Transverse colon (tissue), 4 donors: Measurements from ENCODE around the gene TNRC6A. TPM values are rescaled to one million over a fixed set of nuclear protein-coding genes. Genes with fewer than 3 reads are reported as not detected.

Experiments
- DNase-seq: peaks from one replicate; pipeline ENCODE4 v3.0.0-alpha.2; 2019
- H3K27ac ChIP-seq, 4 donors: fragments of 200-600 bp; sonication (generic); 2 replicates each; pipeline ENCODE4 v1.5.1; 2016 to 2018; ENCODE audit warnings: inconsistent platforms in 4 of 4
- H3K27me3 ChIP-seq: fragments of 200-600 bp; sonication (generic); 2 replicates; pipeline ENCODE4 v1.5.1; 2017; ENCODE audit warnings: inconsistent platforms
- H3K36me3 ChIP-seq, 4 donors: fragments of 200-600 bp; sonication (generic); 2 replicates each; pipeline ENCODE4 v1.5.1; 2017 to 2019; ENCODE audit warnings: inconsistent platforms in 4 of 4
- H3K4me1 ChIP-seq, 4 donors: fragments of 200-600 bp; sonication (generic); 2 replicates each; pipeline ENCODE4 v1.5.1; 2017 to 2020; ENCODE audit warnings: inconsistent platforms in 4 of 4
- H3K4me3 ChIP-seq, 4 donors: fragments of 200-600 bp; sonication (generic); 1 replicate in 1 of 4; 2 replicates in 3 of 4; pipeline versions ENCODE4 v1.5.1 to v1.6.1; 2017 to 2019; ENCODE audit warnings: inconsistent platforms in 4 of 4
- H3K9me3 ChIP-seq, 2 donors: fragments of 200-600 bp; sonication (generic); 2 replicates each; pipeline ENCODE4 v1.5.1; 2017 to 2019; ENCODE audit warnings: inconsistent platforms in 2 of 2
- CTCF ChIP-seq, 5 experiments: fragments of 200-600 bp in 3 of 5; fragments of 450-650 bp in 2 of 5; sonication (generic) in 3 of 5; IDR thresholded peaks; 1 replicate in 2 of 5; 2 replicates in 3 of 5; pipeline ENCODE4 v1.5.1; 2016 to 2017; ENCODE audit warnings: antibody characterized with exemption in 5 of 5, inconsistent platforms in 3 of 5, mild to moderate bottlenecking in 2 of 5, moderate library complexity in 1 of 5
- EP300 ChIP-seq: sonication (generic); formaldehyde crosslinking; IDR thresholded peaks from one replicate; pipeline ENCODE4 v1.6.1; 2017; ENCODE audit warnings: antibody characterized with exemption, low read depth
- POLR2A ChIP-seq: fragments of 450-650 bp; IDR thresholded peaks from one replicate; pipeline ENCODE4 v1.6.1; 2016; ENCODE audit warnings: antibody characterized with exemption, mild to moderate bottlenecking, moderate library complexity
- POLR2AphosphoS5 ChIP-seq, 3 donors: sonication (generic); formaldehyde crosslinking; IDR thresholded peaks; one replicate each; pipeline ENCODE4 v1.6.1; 2016; ENCODE audit warnings: antibody characterized with exemption in 3 of 3
- WGBS, 2 donors: methylation state at CpG; one replicate each; pipeline ENCODE4 v1.1.5; 2018; ENCODE audit warnings: low coverage in 1 of 2; 5-methylcytosine and 5-hydroxymethylcytosine counted together
- in situ Hi-C, 4 donors: fragments of 200-750 bp; cut with MboI; loops; one replicate each; pipeline versions ENCODE4 v1.15.0 to v1.15.1; 2017; ENCODE audit warnings: low sequenced_read_pairs in 3 of 4, low pct_ligation_motif_present in 1 of 4, low pct_unique_long_range_greater_than_20kb in 1 of 4
- intact Hi-C: fragments of 100-400 bp; cut with DNase I; formaldehyde crosslinking; loops from one replicate; pipeline ENCODE4 v1.15.1; 2023; ENCODE audit warnings: low total_unique reads
- total RNA-seq, 4 donors: library from RNA; depleted of rRNA; stranded (reverse); fragments of >200 nt; gene quantifications; one replicate each; pipeline ENCODE4 v1.1.0, GENCODE V29; 2016

The TNRC6A gene
- total RNA-seq, 4 donors from 2014 or later = 48.2 to 77.2 (median 54.8) TPM

GRCh38 chr16:24685539-24686432, 43.7 kb upstream of the TNRC6A start:
- no peaks in the 10 kb centered on the region for H3K27me3 ChIP-seq
- intact Hi-C loops (no loop called here), in situ Hi-C loops (no loop called here)
- no peaks in the 10 kb centered on the region for H3K36me3 ChIP-seq
- peak overlapping the region; percentile 37 to 58 (median 49) for H3K27ac ChIP-seq
- H3K4me1 ChIP-seq = peaks cover 0 to 10% (median 5%) of the 10 kb centered on the region in 4 donors
- peak; percentile 55 for DNase-seq
- no peak overlapping the region for H3K4me3 ChIP-seq
- no peaks in the 10 kb centered on the region for H3K9me3 ChIP-seq
- 34% methylated on average over 15 of the region's 15 CpGs; no CpG with 5 or more reads in 1 of the 2 donors for WGBS, 2 donors
- no peak for TF ChIP-seq POLR2AphosphoS5 (IDR thresholded peaks at IDR 0.05)
- no peak for TF ChIP-seq EP300
- no peak for TF ChIP-seq CTCF (IDR thresholded peaks at IDR 0.05)
- no peak for TF ChIP-seq POLR2A

DNA sequence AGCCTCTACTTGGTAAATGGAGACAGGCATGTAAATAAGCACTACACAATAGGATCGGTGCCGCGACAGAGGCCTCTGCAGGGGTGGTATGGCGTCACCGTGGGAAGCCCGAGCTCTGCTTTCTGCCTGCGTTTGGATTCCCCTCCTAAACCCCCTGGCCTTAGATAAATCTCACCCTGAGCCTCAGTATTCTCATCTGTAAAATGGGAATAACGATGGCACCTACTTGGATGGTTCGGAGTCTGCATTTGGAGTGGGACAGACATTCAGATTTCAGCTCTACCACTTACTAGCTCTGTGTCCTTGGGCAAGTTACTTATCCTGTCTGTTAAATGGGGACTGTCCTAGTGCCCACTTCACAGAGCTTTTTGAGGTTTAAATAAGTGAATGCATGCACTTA, 42.8 kb upstream of the TNRC6A start:
- Histone ChIP-seq H3K27ac (peak overlapping the region; percentile 37 to 58 (median 49)), H3K36me3 (no peaks in the 10 kb centered on the region), H3K4me1 (peaks cover 0 to 10% (median 5%) of the 10 kb centered on the region in 4 donors), H3K4me3 (no peak overlapping the region), H3K9me3 (no peaks in the 10 kb centered on the region), H3K27me3 (no peaks in the 10 kb centered on the region)
- no peak for DNase-seq
- in situ Hi-C loops (no loop called here), intact Hi-C loops (no loop called here)
- TF ChIP-seq CTCF (IDR thresholded peaks at IDR 0.05) (no peak), POLR2A (no peak)
- WGBS, 2 donors = 88 to 90% methylated on average over 9 of the region's 9 CpGs

DNA sequence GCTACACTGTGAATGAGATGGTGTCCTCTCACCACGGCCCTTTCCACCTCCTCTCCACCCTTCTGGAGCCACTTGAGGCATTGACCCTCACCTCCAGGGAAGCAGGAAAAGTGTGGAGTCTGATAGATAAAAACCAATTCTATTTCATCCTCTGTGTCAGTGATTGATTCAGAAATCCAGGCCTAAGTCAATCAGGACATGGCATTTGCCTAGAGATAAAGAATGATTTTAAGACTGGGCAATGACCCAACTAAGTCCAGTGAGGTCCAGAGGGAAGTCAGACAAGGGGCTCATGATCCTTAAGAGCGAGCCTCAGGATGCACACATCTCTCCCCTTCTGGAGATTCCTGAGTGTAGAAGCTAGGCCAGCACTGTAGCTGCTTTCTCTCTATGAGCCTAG, 41.1 kb upstream of the TNRC6A start:
- TF ChIP-seq POLR2AphosphoS5 (IDR thresholded peaks at IDR 0.05) = no peak
- no peak for TF ChIP-seq EP300
- TF ChIP-seq POLR2A = no peak
- no peak for TF ChIP-seq CTCF (IDR thresholded peaks at IDR 0.05)
- Histone ChIP-seq H3K9me3 (no peaks in the 10 kb centered on the region), H3K36me3 (no peaks in the 10 kb centered on the region), H3K4me1 (peaks cover 0 to 10% (median 5%) of the 10 kb centered on the region in 4 donors), H3K27ac (no peak overlapping the region), H3K27me3 (no peaks in the 10 kb centered on the region), H3K4me3 (no peak overlapping the region)
- in situ Hi-C loops = no loop called here
- WGBS, 2 donors = 90 to 100% methylated on average over 1 to 2 of the region's 2 CpGs
- intact Hi-C loops = no loop called here
- no peak for DNase-seq

- in situ Hi-C loops = no loop called here
- no peak for TF ChIP-seq EP300
- no peak for TF ChIP-seq POLR2A
- peak in 3 of 5 experiments; percentile 18 to 35 (median 22) for TF ChIP-seq CTCF (IDR thresholded peaks at IDR 0.05)
- H3K4me3 ChIP-seq = no peak overlapping the region
- intact Hi-C loops = no loop called here
- DNase-seq = no peak
- no peak overlapping the region for H3K27ac ChIP-seq
- no peaks in the 10 kb centered on the region for H3K36me3 ChIP-seq
- 80 to 95% methylated on average over 3 to 7 of the region's 7 CpGs for WGBS, 2 donors
- H3K4me1 ChIP-seq = peaks cover 0 to 10% (median 5%) of the 10 kb centered on the region in 4 donors
- H3K9me3 ChIP-seq = no peaks in the 10 kb centered on the region
- H3K27me3 ChIP-seq = no peaks in the 10 kb centered on the region
Measured at GRCh38 chr16:24689128-24689527, 40.3 kb upstream of the TNRC6A start.
